ENCODE results near the gene APOH.

DNA sequence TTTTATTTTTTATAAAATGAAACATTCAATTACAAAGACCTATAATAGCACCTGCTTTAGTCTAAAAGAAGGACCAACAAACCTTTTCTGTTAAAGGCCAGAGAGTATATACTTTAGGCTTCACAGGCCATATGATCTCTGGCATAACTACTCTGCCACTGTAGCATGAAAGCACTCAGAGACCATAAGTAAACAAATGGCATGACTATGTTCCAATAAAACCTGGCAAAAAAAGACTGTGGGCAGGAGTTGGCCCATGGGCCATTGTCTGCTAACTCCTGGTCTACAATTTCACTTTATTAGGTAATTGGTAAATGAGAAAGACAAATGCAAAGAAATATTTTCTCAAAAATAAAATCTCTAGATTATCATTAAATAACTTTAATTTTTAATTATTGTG is 52.2 kb downstream of the APOH start:
- TF ChIP-seq POLR2A (IDR thresholded peaks at IDR 0.05; ENCODE audit: low read length) (no peak), GATA1 (IDR thresholded peaks at IDR 0.05; ENCODE audit: low read depth, low read length) (no peak)
